GM21423 (cell line): Measurements from ENCODE around the gene DLAT.
A peak's percentile ranks its signal among the peaks of the same experiment; 100 is the strongest.
"Not testable (repeated sequence)": the region's sequence is repeated elsewhere in the genome, so short reads cannot be mapped to it uniquely, and the experiment has no call there.

Experiments used
- ATAC-seq: cut with Tn5 transposase; IDR thresholded peaks from one replicate; pipeline ENCODE4 v1.9.1; 2021; ENCODE audit warnings: mild to moderate bottlenecking, moderate library complexity; ENCODE audit not compliant: unreplicated experiment

DLAT gene

GRCh38 chr11:112024773-112025678 is at the start of gene DLAT:
TSS of gene DLAT (plus strand) at chr11:112025408. CDS start at chr11:112025473, 65 bp downstream.
- ATAC-seq = peak; percentile 67

GRCh38 chr11:111976119-111976766 is 49.0 kb upstream of the DLAT start:
- no peak for ATAC-seq

GRCh38 chr11:111976767-111977145 is 48.5 kb upstream of the DLAT start:
- ATAC-seq = no peak

- ATAC-seq = no peak
Observed at GRCh38 chr11:111977146-111978027, 47.8 kb upstream of the DLAT start.

- ATAC-seq = no peak
Observed at GRCh38 chr11:111978028-111978771, 47.0 kb upstream of the DLAT start.

- ATAC-seq = no peak
Observed at GRCh38 chr11:111980062-111980461, 45.1 kb upstream of the DLAT start.

- ATAC-seq = no peak
Observed at GRCh38 chr11:111981270-111981669, 43.9 kb upstream of the DLAT start.

- no peak for ATAC-seq
Observed at GRCh38 chr11:111982019-111982464, 43.2 kb upstream of the DLAT start.

- no peak for ATAC-seq
Observed at GRCh38 chr11:111982541-111983186, 42.5 kb upstream of the DLAT start.

GRCh38 chr11:111983187-111983986 is 41.8 kb upstream of the DLAT start:
- ATAC-seq = no peak

GRCh38 chr11:111986589-111986988 is 38.6 kb upstream of the DLAT start:
- ATAC-seq = no peak

- ATAC-seq = no peak
Observed at GRCh38 chr11:111990381-111990780, 34.8 kb upstream of the DLAT start.

GRCh38 chr11:111992206-111992855 is 32.9 kb upstream of the DLAT start:
- no peak for ATAC-seq

- no peak for ATAC-seq
Observed at GRCh38 chr11:111996129-111996528, 29.1 kb upstream of the DLAT start.

- ATAC-seq = not testable (repeated sequence)
Observed at GRCh38 chr11:111996669-111997068, 28.5 kb upstream of the DLAT start.

- ATAC-seq = no peak
Observed at GRCh38 chr11:111999111-111999510, 26.1 kb upstream of the DLAT start.

- no peak for ATAC-seq
Observed at GRCh38 chr11:112000703-112001102, 24.5 kb upstream of the DLAT start.

- ATAC-seq = no peak
Observed at GRCh38 chr11:112002491-112003216, 22.6 kb upstream of the DLAT start.
